ENCODE measurements around the gene PRRT1B.

DNA sequence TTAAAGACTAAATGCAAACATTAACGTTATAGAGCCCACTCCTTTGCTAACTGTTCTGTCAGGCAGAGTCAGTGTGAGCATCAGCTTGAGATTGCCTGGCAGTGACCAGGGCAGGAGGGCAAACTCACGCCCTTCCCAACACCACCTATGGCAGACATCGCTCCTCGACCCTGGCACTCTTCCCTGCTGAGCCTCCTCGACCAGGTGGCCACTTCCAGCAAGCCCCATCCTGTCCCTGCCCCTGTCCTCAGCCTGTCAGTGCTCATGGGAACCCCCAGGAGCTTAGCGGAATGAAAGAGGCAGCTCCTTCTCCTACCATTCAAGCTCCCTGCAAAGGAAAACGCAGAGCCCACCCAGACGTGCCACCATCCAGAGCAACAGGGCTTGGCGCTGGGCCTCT is 42.0 kb downstream of the PRRT1B start:
- no peak for TF ChIP-seq POLR2AphosphoS5 (IDR thresholded peaks at IDR 0.05)
- TF ChIP-seq POLR2A (IDR thresholded peaks at IDR 0.05): no peak
- TF ChIP-seq, protein P1, sequence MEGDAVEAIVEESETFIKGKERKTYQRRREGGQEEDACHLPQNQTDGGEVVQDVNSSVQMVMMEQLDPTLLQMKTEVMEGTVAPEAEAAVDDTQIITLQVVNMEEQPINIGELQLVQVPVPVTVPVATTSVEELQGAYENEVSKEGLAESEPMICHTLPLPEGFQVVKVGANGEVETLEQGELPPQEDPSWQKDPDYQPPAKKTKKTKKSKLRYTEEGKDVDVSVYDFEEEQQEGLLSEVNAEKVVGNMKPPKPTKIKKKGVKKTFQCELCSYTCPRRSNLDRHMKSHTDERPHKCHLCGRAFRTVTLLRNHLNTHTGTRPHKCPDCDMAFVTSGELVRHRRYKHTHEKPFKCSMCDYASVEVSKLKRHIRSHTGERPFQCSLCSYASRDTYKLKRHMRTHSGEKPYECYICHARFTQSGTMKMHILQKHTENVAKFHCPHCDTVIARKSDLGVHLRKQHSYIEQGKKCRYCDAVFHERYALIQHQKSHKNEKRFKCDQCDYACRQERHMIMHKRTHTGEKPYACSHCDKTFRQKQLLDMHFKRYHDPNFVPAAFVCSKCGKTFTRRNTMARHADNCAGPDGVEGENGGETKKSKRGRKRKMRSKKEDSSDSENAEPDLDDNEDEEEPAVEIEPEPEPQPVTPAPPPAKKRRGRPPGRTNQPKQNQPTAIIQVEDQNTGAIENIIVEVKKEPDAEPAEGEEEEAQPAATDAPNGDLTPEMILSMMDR (IDR thresholded peaks at IDR 0.05): no peak
- no peak for TF ChIP-seq EP300 (IDR thresholded peaks at IDR 0.05)
